HepG2 (cell line): ENCODE data around the gene FBXO24. TPM values are rescaled to one million over a fixed set of nuclear protein-coding genes. Genes with fewer than 3 reads are reported as not detected.
A peak's percentile ranks its signal among the peaks of the same experiment; 100 is the strongest.

Experiments
- ATAC-seq: fragments of 200-7000 bp; cut with Tn5 transposase; 3 replicates; pipeline ENCODE4 v1.9.1; 2020; ENCODE audit warnings: mild to moderate bottlenecking, moderate library complexity
- BruUV-seq: library from RNA; stranded (reverse); fragments of 400-500 nt; replicated peaks from 2 replicates; lab custom pipeline; 2021; lab: Mats Ljungman, UMichigan
- CTCF ChIA-PET: fragments of 300-600 bp; formaldehyde crosslinking; extraction: SDS; loops from one replicate; lab custom pipeline; 2021; ENCODE audit warnings: low total read pairs, inconsistent platforms, low intra/inter-chr PET ratio; lab: Yijun Ruan, JAX
- POLR2A ChIA-PET: fragments of 350-600 bp; sonication (Branson Sonifier 250); formaldehyde crosslinking; loops from one replicate; lab custom pipeline; 2020; ENCODE audit warnings: antibody characterized with exemption, inconsistent platforms; lab: Yijun Ruan, JAX
- DNase-seq: peaks from one replicate; pipeline ENCODE4 v3.0.0-alpha.2; 2015; ENCODE audit warnings: low spot score
- FAIRE-seq: peaks from 3 replicates; lab custom pipeline; 2011; peaks lifted over from hg19 to GRCh38; lab: Jason Lieb, UNC
- H2AFZ ChIP-seq: one replicate; pipeline ENCODE4 v1.6.1; 2011; ENCODE audit warnings: low read length, inconsistent platforms
- H3K27ac ChIP-seq: fragments of 300-600 bp; 3 replicates; pipeline ENCODE4 v1.8.0; 2011; ENCODE audit warnings: mixed run types, mild to moderate bottlenecking, mixed read lengths, low read length, inconsistent platforms; ENCODE audit not compliant: insufficient read depth; ENCODE audit errors: extremely low read length
- H3K27me3 ChIP-seq, 2 experiments: fragments of 200-600 bp in 1 of 2; 2 replicates in 1 of 2; 3 replicates in 1 of 2; pipeline versions ENCODE4 v1.6.0 to v1.8.0; 2011; ENCODE audit warnings: low read length in 2 of 2, mild to moderate bottlenecking in 2 of 2, moderate library complexity in 2 of 2, inconsistent platforms in 1 of 2; ENCODE audit not compliant: insufficient read depth in 2 of 2, control insufficient read depth in 1 of 2
- H3K36me3 ChIP-seq, 2 experiments: fragments of 200-600 bp in 1 of 2; replicated peaks in 1 of 2; 2 replicates in 1 of 2; 3 replicates in 1 of 2; pipeline versions ENCODE4 v1.5.1 to v1.8.0; 2011; ENCODE audit warnings: low read length in 2 of 2, inconsistent platforms in 1 of 2; ENCODE audit not compliant: insufficient read depth in 2 of 2, control insufficient read depth in 1 of 2
- H3K4me1 ChIP-seq: 2 replicates; pipeline ENCODE4 v1.5.1; 2012; ENCODE audit warnings: low read length, inconsistent platforms; ENCODE audit not compliant: insufficient read depth
- H3K4me2 ChIP-seq: 2 replicates; pipeline ENCODE4 v1.6.0; 2011; ENCODE audit warnings: low read depth, low read length, inconsistent platforms
- H3K4me3 ChIP-seq, 3 experiments: fragments of 200-600 bp in 1 of 3; sonication (generic), shearing (Covaris generic) in 1 of 3; replicated peaks in 1 of 3; 2 replicates each; pipeline ENCODE4 v1.5.1; 2011 to 2016; ENCODE audit warnings: low read length in 3 of 3, inconsistent platforms in 2 of 3, low read depth in 2 of 3, mild to moderate bottlenecking in 2 of 3, control low read depth in 1 of 3, mixed read lengths in 1 of 3; ENCODE audit not compliant: insufficient read depth in 1 of 3
- H3K79me2 ChIP-seq: one replicate; pipeline ENCODE4 v1.6.1; 2011; ENCODE audit warnings: low read length, inconsistent platforms; ENCODE audit not compliant: insufficient read depth
- H3K9ac ChIP-seq: 2 replicates; pipeline ENCODE4 v1.6.0; 2011; ENCODE audit warnings: mild to moderate bottlenecking, low read depth, low read length, inconsistent platforms; ENCODE audit not compliant: insufficient read depth
- H3K9me3 ChIP-seq: 2 replicates; pipeline ENCODE4 v1.5.1; 2012; ENCODE audit warnings: mild to moderate bottlenecking, low read length
- H4K20me1 ChIP-seq: 2 replicates; pipeline ENCODE4 v1.6.0; 2011; ENCODE audit warnings: inconsistent platforms, mild to moderate bottlenecking, low read length, moderate library complexity; ENCODE audit not compliant: insufficient read depth
- AGO2 ChIP-seq: fragments of 200-400 bp; formaldehyde crosslinking; optimal IDR thresholded peaks from 2 replicates; pipeline ENCODE3; 2017; ENCODE audit warnings: mild to moderate bottlenecking, low read depth, low read length, moderate library complexity
- RBFOX2 ChIP-seq: fragments of 200-400 bp; formaldehyde crosslinking; IDR thresholded peaks from 2 replicates; pipeline ENCODE4 v1.6.1; 2017; ENCODE audit warnings: low read depth, mild to moderate bottlenecking, low read length
- ZBTB33 ChIP-seq: sonication (generic); formaldehyde crosslinking; IDR thresholded peaks from 2 replicates; pipeline ENCODE4 v1.4.0; 2020; ENCODE audit warnings: missing genetic modification reagents
- WGBS: methylation state at CpG from one replicate; pipeline ENCODE4 v1.1.6; 2017; ENCODE audit warnings: low lambda C conversion rate; 5-methylcytosine and 5-hydroxymethylcytosine counted together
- in situ Hi-C: cut with HindIII; loops from 2 replicates; pipeline ENCODE4 v1.10.0; 2017; ENCODE audit warnings: low pct_unique_long_range_greater_than_20kb; ENCODE audit not compliant: extremely low pct_ligation_motif_present
- intact Hi-C: fragments of 100-400 bp; cut with micrococcal nuclease; formaldehyde crosslinking; loops from one replicate; pipeline ENCODE4 v1.10.0; 2022; ENCODE audit not compliant: unreplicated experiment
- polyA plus RNA-seq, 8 experiments: library from polyadenylated mRNA; depleted of rRNA in 3 of 8; stranded (reverse) in 7 of 8; unstranded in 1 of 8; fragments of >200 nt; fragmentation: Illumina TruSeq in 4 of 8; extraction: Trizol in 4 of 8; gene quantifications; 2 replicates each; pipeline versions ENCODE4 v1.2.1 to v1.2.3, GENCODE V29; 2011 to 2016; ENCODE audit warnings: low read depth in 4 of 8, missing spikeins in 1 of 8, mixed read lengths in 1 of 8; ENCODE audit not compliant: insufficient read depth in 1 of 8
- total RNA-seq, 5 experiments: library from RNA; depleted of rRNA; stranded (reverse); fragments of >200 nt; fragmentation: Illumina TruSeq; extraction: Trizol; gene quantifications; 2 replicates each; pipeline ENCODE4 v1.2.3, GENCODE V29; 2016; ENCODE audit warnings: low read depth in 1 of 5
- TF ChIP-seq, protein P1 (sequence below): sonication (generic); formaldehyde crosslinking; IDR thresholded peaks from 2 replicates; pipeline ENCODE4 v1.4.0; 2020; ENCODE audit warnings: missing genetic modification reagents, borderline replicate concordance

Gene FBXO24
- total and polyA plus RNA-seq, 2 of the 13 experiments (the other 11 are each of a cell fraction or from before 2014, with no cell fraction given) = 0.20 to 0.55 TPM

- no peak overlapping the region for H3K9ac ChIP-seq
- CTCF ChIA-PET = no interaction called here
- 98% methylated on average over 51 of the region's 72 CpGs for WGBS
- no peak overlapping the region for H3K27ac ChIP-seq
- TF ChIP-seq RBFOX2 = peak; percentile 70
- TF ChIP-seq, protein P1, sequence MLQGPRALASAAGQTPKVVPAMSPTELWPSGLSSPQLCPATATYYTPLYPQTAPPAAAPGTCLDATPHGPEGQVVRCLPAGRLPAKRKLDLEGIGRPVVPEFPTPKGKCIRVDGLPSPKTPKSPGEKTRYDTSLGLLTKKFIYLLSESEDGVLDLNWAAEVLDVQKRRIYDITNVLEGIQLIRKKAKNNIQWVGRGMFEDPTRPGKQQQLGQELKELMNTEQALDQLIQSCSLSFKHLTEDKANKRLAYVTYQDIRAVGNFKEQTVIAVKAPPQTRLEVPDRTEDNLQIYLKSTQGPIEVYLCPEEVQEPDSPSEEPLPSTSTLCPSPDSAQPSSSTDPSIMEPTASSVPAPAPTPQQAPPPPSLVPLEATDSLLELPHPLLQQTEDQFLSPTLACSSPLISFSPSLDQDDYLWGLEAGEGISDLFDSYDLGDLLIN (CRISPR knock-in tag) = no peak
- TF ChIP-seq ZBTB33 (CRISPR knock-in tag) = 0 out of 2 replicates have a peak, but pooled peaks have one; percentile 16
- peak; percentile 28 for TF ChIP-seq AGO2
- DNase-seq = no peak
- no peaks in the 10 kb centered on the region for H3K9me3 ChIP-seq
- ATAC-seq = no peak; the same call in 2 of the 3 replicates
- H4K20me1 ChIP-seq = peaks cover 6% of the 10 kb centered on the region; the same call in 1 of the 2 replicates
- no peaks in the 10 kb centered on the region for H3K27me3 ChIP-seq
- no peak for FAIRE-seq
- BruUV-seq = no TSS peak
- in situ Hi-C loops (no loop called here), intact Hi-C loops (no loop called here)
- peaks cover 2% of the 10 kb centered on the region for H3K79me2 ChIP-seq
- POLR2A ChIA-PET = no interaction called here
- no peak overlapping the region for H3K4me2 ChIP-seq
- H3K4me1 ChIP-seq = no peaks in the 10 kb centered on the region
- peaks cover 2 to 22% of the 10 kb centered on the region in 2 experiments; a peak in 3 of 5 replicates for H3K36me3 ChIP-seq
- no peak overlapping the region for H2AFZ ChIP-seq
- no peak overlapping the region for H3K4me3 ChIP-seq
These were observed 47.0 kb downstream of the FBXO24 start for GRCh38 chr7:100632951-100633717.
